PC-9 (cell line): ENCODE data around the gene TMEM109.

Source experiments
- CTCF ChIP-seq: fragments of 200-600 bp; sonication (generic); conservative IDR thresholded peaks from 2 replicates; pipeline ENCODE4 v1.6.1; 2017; ENCODE audit warnings: mixed run types, antibody characterized with exemption, mild to moderate bottlenecking, moderate library complexity
- EZH2 ChIP-seq: fragments of 200-600 bp; sonication (generic); IDR thresholded peaks from 2 replicates; pipeline ENCODE4 v1.8.0; 2017; ENCODE audit warnings: antibody characterized with exemption, low read depth

DNA sequence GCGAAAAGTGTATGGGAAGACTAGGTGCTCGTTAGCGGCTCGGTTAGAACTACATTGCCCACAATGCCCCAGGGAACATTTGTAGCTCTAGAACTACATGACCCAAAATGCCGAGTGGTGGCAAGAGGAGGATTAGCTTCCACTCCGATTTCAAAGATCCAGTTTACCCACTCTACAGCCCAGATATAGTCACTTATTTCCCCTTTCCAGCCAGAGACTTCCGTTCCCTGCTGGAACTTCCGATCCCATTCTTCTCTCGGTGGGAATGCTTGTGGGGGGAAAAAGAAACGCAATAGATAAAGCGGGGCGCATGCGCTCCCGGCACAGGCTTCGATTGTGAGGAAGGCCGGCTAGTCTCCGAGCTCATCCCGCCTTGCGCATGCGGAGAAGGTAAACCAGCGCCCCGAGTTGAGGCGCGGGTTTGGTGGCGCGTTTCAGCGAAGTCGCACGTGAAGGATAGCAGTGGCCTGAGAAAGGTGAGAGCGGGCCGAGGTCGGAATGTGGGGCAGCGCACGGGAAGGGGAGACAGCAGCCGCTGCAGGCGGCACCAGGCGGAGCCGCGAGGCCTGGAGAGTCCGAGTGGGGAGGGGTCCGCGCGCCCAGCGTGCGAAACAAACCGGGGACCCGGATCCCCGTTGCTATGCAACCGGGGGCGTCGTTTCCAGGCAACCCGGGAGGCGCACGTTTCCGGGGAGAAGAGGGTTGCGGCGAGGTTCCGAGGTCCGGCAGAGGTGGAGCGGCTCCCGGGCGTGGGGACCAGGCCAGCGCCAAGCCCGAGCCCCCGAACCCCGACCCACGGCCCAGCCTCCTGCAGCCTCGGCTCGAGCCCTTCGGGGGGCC is at the start of gene TMEM109:
- TF ChIP-seq CTCF = no peak
- TF ChIP-seq EZH2 = no peak
